HepG2 (cell line): Measurements from ENCODE around the gene ZFYVE28. TPM values are rescaled to one million over a fixed set of nuclear protein-coding genes. Genes with fewer than 3 reads are reported as not detected.

ENCODE experiments used
- AHR ChIP-seq: IDR thresholded peaks from 2 replicates; pipeline ENCODE4 v1.6.1; 2018; ENCODE audit warnings: missing genetic modification reagents, missing compliant biosample characterization
- CC2D1A ChIP-seq: sonication (generic); formaldehyde crosslinking; IDR thresholded peaks from 2 replicates; pipeline ENCODE4 v1.8.1; 2023; ENCODE audit warnings: mild to moderate bottlenecking, missing genetic modification reagents
- HOMEZ ChIP-seq: IDR thresholded peaks from 2 replicates; pipeline ENCODE4 v1.6.1; 2016; ENCODE audit warnings: low read depth
- KDM4B ChIP-seq: sonication (generic); formaldehyde crosslinking; IDR thresholded peaks from 2 replicates; pipeline ENCODE4 v1.4.0; 2020; ENCODE audit warnings: missing genetic modification reagents
- KMT2B ChIP-seq: IDR thresholded peaks from 2 replicates; pipeline ENCODE4 v1.6.1; 2016; ENCODE audit warnings: missing genetic modification reagents, missing compliant biosample characterization
- MAF1 ChIP-seq: sonication (generic); formaldehyde crosslinking; IDR thresholded peaks from 2 replicates; pipeline ENCODE4 v1.5.0; 2020; ENCODE audit warnings: missing genetic modification reagents, borderline replicate concordance
- NFKB2 ChIP-seq: sonication (generic); formaldehyde crosslinking; IDR thresholded peaks from 2 replicates; pipeline ENCODE4 v1.4.0; 2020; ENCODE audit warnings: missing genetic modification reagents, borderline replicate concordance
- SETDB1 ChIP-seq: sonication (generic); formaldehyde crosslinking; IDR thresholded peaks from 2 replicates; pipeline ENCODE4 v1.5.1; 2020; ENCODE audit warnings: missing genetic modification reagents, mild to moderate bottlenecking, borderline replicate concordance
- SOX5 ChIP-seq: IDR thresholded peaks from 2 replicates; pipeline ENCODE4 v1.6.1; 2016; ENCODE audit warnings: borderline replicate concordance
- ZNF143 ChIP-seq: sonication (generic); formaldehyde crosslinking; IDR thresholded peaks from 2 replicates; pipeline ENCODE4 v1.4.0; 2020; ENCODE audit warnings: missing genetic modification reagents
- ZNF30 ChIP-seq: sonication (generic); formaldehyde crosslinking; IDR thresholded peaks from 2 replicates; pipeline ENCODE4 v1.5.0; 2020; ENCODE audit warnings: mild to moderate bottlenecking, missing genetic modification reagents
- ZNF343 ChIP-seq: sonication (generic); formaldehyde crosslinking; IDR thresholded peaks from 2 replicates; pipeline ENCODE4 v1.4.0; 2020; ENCODE audit warnings: mild to moderate bottlenecking, missing genetic modification reagents
- ZNF44 ChIP-seq: sonication (generic); formaldehyde crosslinking; IDR thresholded peaks from 2 replicates; pipeline ENCODE4 v1.5.1; 2020; ENCODE audit warnings: mild to moderate bottlenecking, missing genetic modification reagents
- ZNF546 ChIP-seq: sonication (generic); formaldehyde crosslinking; conservative IDR thresholded peaks from 2 replicates; pipeline ENCODE4 v1.8.1; 2023; ENCODE audit warnings: mild to moderate bottlenecking, missing genetic modification reagents
- ZSCAN21 ChIP-seq: sonication (generic); formaldehyde crosslinking; IDR thresholded peaks from 2 replicates; pipeline ENCODE4 v1.8.0; 2022; ENCODE audit warnings: mild to moderate bottlenecking, missing genetic modification reagents, moderate library complexity, borderline replicate concordance
- polyA plus RNA-seq, 8 experiments: library from polyadenylated mRNA; depleted of rRNA in 3 of 8; stranded (reverse) in 7 of 8; unstranded in 1 of 8; fragments of >200 nt; fragmentation: Illumina TruSeq in 4 of 8; extraction: Trizol in 4 of 8; gene quantifications; 2 replicates each; pipeline versions ENCODE4 v1.2.1 to v1.2.3, GENCODE V29; 2011 to 2016; ENCODE audit warnings: low read depth in 4 of 8, missing spikeins in 1 of 8, mixed read lengths in 1 of 8; ENCODE audit not compliant: insufficient read depth in 1 of 8
- total RNA-seq, 5 experiments: library from RNA; depleted of rRNA; stranded (reverse); fragments of >200 nt; fragmentation: Illumina TruSeq; extraction: Trizol; gene quantifications; 2 replicates each; pipeline ENCODE4 v1.2.3, GENCODE V29; 2016; ENCODE audit warnings: low read depth in 1 of 5
- TF ChIP-seq, protein P1 (sequence below): sonication (generic); formaldehyde crosslinking; IDR thresholded peaks from 2 replicates; pipeline ENCODE4 v1.9.0; 2021; ENCODE audit warnings: mild to moderate bottlenecking, missing genetic modification reagents
- TF ChIP-seq, protein P2 (sequence below): sonication (generic); formaldehyde crosslinking; IDR thresholded peaks from 2 replicates; pipeline ENCODE4 v1.4.0; 2020; ENCODE audit warnings: missing genetic modification reagents
- TF ChIP-seq, protein P3 (sequence below): sonication (generic); formaldehyde crosslinking; IDR thresholded peaks from 2 replicates; pipeline ENCODE4 v1.5.1; 2020; ENCODE audit warnings: mild to moderate bottlenecking, missing genetic modification reagents, borderline replicate concordance

The ZFYVE28 gene
- total and polyA plus RNA-seq, 2 of the 13 experiments (the other 11 are each of a cell fraction or from before 2014, with no cell fraction given), result 0.12 to 0.22 TPM

GRCh38 chr4:2262145-2262943 is 156.1 kb downstream of the ZFYVE28 start (continued):
- TF ChIP-seq ZSCAN21 (CRISPR knock-in tag) (peak; percentile 84), NFKB2 (CRISPR knock-in tag) (peak; percentile 57; the same call in 1 of the 2 replicates), ZNF30 (CRISPR knock-in tag) (no peak), ZNF44 (CRISPR knock-in tag) (no peak), KDM4B (CRISPR knock-in tag) (no peak), CC2D1A (CRISPR knock-in tag) (no peak), ZNF143 (CRISPR knock-in tag) (peak; percentile 33; the same call in 1 of the 2 replicates), KMT2B (no peak), MAF1 (CRISPR knock-in tag) (no peak), AHR (CRISPR knock-in tag) (no peak), SOX5 (no peak; the same call in 1 of the 2 replicates), ZNF546 (CRISPR knock-in tag) (peak; percentile 89; the same call in 1 of the 2 replicates), ZNF343 (peak; percentile 87), HOMEZ (CRISPR knock-in tag) (no peak), SETDB1 (CRISPR knock-in tag) (no peak)
- TF ChIP-seq, protein P1, sequence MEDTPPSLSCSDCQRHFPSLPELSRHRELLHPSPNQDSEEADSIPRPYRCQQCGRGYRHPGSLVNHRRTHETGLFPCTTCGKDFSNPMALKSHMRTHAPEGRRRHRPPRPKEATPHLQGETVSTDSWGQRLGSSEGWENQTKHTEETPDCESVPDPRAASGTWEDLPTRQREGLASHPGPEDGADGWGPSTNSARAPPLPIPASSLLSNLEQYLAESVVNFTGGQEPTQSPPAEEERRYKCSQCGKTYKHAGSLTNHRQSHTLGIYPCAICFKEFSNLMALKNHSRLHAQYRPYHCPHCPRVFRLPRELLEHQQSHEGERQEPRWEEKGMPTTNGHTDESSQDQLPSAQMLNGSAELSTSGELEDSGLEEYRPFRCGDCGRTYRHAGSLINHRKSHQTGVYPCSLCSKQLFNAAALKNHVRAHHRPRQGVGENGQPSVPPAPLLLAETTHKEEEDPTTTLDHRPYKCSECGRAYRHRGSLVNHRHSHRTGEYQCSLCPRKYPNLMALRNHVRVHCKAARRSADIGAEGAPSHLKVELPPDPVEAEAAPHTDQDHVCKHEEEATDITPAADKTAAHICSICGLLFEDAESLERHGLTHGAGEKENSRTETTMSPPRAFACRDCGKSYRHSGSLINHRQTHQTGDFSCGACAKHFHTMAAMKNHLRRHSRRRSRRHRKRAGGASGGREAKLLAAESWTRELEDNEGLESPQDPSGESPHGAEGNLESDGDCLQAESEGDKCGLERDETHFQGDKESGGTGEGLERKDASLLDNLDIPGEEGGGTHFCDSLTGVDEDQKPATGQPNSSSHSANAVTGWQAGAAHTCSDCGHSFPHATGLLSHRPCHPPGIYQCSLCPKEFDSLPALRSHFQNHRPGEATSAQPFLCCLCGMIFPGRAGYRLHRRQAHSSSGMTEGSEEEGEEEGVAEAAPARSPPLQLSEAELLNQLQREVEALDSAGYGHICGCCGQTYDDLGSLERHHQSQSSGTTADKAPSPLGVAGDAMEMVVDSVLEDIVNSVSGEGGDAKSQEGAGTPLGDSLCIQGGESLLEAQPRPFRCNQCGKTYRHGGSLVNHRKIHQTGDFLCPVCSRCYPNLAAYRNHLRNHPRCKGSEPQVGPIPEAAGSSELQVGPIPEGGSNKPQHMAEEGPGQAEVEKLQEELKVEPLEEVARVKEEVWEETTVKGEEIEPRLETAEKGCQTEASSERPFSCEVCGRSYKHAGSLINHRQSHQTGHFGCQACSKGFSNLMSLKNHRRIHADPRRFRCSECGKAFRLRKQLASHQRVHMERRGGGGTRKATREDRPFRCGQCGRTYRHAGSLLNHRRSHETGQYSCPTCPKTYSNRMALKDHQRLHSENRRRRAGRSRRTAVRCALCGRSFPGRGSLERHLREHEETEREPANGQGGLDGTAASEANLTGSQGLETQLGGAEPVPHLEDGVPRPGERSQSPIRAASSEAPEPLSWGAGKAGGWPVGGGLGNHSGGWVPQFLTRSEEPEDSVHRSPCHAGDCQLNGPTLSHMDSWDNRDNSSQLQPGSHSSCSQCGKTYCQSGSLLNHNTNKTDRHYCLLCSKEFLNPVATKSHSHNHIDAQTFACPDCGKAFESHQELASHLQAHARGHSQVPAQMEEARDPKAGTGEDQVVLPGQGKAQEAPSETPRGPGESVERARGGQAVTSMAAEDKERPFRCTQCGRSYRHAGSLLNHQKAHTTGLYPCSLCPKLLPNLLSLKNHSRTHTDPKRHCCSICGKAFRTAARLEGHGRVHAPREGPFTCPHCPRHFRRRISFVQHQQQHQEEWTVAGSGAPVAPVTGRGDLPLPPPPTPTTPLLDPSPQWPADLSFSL, result no peak
- TF ChIP-seq, protein P2, sequence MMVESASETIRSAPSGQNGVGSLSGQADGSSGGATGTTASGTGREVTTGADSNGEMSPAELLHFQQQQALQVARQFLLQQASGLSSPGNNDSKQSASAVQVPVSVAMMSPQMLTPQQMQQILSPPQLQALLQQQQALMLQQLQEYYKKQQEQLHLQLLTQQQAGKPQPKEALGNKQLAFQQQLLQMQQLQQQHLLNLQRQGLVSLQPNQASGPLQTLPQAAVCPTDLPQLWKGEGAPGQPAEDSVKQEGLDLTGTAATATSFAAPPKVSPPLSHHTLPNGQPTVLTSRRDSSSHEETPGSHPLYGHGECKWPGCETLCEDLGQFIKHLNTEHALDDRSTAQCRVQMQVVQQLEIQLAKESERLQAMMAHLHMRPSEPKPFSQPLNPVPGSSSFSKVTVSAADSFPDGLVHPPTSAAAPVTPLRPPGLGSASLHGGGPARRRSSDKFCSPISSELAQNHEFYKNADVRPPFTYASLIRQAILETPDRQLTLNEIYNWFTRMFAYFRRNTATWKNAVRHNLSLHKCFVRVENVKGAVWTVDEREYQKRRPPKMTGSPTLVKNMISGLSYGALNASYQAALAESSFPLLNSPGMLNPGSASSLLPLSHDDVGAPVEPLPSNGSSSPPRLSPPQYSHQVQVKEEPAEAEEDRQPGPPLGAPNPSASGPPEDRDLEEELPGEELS (CRISPR knock-in tag), result no peak; the same call in 1 of the 2 replicates
- TF ChIP-seq, protein P3, sequence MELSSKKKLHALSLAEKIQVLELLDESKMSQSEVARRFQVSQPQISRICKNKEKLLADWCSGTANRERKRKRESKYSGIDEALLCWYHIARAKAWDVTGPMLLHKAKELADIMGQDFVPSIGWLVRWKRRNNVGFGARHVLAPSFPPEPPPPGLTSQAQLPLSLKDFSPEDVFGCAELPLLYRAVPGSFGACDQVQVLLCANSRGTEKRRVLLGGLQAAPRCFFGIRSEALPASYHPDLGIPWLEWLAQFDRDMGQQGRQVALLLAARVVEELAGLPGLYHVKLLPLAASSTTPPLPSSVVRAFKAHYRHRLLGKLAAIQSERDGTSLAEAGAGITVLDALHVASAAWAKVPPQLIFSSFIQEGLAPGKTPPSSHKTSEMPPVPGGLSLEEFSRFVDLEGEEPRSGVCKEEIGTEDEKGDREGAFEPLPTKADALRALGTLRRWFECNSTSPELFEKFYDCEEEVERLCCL (CRISPR knock-in tag), result no peak
